PFSK-1 (cell line): Measurements from ENCODE around the gene ANKZF1.

ENCODE experiments used
- FOXP2 ChIP-seq: optimal IDR thresholded peaks from 2 replicates; pipeline ENCODE3; 2011; ENCODE audit warnings: borderline replicate concordance, control low read depth, inconsistent platforms; ENCODE audit not compliant: insufficient read depth; ENCODE audit errors: extremely low read length, extremely low read depth
- POLR2AphosphoS5 ChIP-seq: IDR thresholded peaks from 2 replicates; pipeline ENCODE4 v1.6.1; 2012; ENCODE audit warnings: low read depth, mild to moderate bottlenecking, control low read depth, low read length, moderate library complexity
- REST ChIP-seq, 2 experiments: IDR thresholded peaks; 2 replicates each; pipeline versions ENCODE4 v1.6.1 to v1.8.0; 2011 to 2012; ENCODE audit warnings: low read depth in 2 of 2, low read length in 2 of 2, control low read depth in 1 of 2, inconsistent platforms in 1 of 2, mild to moderate bottlenecking in 1 of 2, moderate library complexity in 1 of 2; ENCODE audit not compliant: insufficient read depth in 1 of 2
- SIN3A ChIP-seq: IDR thresholded peaks from 2 replicates; pipeline ENCODE4 v1.6.1; 2012; ENCODE audit warnings: mild to moderate bottlenecking, low read length, moderate library complexity, borderline replicate concordance; ENCODE audit not compliant: insufficient read depth
- TAF1 ChIP-seq: IDR thresholded peaks from 2 replicates; pipeline ENCODE4 v1.6.1; 2012; ENCODE audit warnings: low read length, control low read depth, borderline replicate concordance; ENCODE audit not compliant: insufficient read depth

- TF ChIP-seq SIN3A = no peak
- TF ChIP-seq REST (IDR thresholded peaks at IDR 0.05; ENCODE audit: insufficient read depth in 1 of 2, low read depth in 2 of 2, low read length in 2 of 2) = no peak
- TF ChIP-seq TAF1 = no peak
- no peak for TF ChIP-seq POLR2AphosphoS5
- no peak for TF ChIP-seq FOXP2
These were observed 38.7 kb downstream of the ANKZF1 start for GRCh38 chr2:219268294-219268693.
